NCI-H82 (cell line): ENCODE results near the gene GJA4.

ENCODE experiments used
- DNase-seq: peaks from one replicate; lab custom pipeline; 2025; lab: John Stamatoyannopoulos, UW

GJA4 gene

DNA sequence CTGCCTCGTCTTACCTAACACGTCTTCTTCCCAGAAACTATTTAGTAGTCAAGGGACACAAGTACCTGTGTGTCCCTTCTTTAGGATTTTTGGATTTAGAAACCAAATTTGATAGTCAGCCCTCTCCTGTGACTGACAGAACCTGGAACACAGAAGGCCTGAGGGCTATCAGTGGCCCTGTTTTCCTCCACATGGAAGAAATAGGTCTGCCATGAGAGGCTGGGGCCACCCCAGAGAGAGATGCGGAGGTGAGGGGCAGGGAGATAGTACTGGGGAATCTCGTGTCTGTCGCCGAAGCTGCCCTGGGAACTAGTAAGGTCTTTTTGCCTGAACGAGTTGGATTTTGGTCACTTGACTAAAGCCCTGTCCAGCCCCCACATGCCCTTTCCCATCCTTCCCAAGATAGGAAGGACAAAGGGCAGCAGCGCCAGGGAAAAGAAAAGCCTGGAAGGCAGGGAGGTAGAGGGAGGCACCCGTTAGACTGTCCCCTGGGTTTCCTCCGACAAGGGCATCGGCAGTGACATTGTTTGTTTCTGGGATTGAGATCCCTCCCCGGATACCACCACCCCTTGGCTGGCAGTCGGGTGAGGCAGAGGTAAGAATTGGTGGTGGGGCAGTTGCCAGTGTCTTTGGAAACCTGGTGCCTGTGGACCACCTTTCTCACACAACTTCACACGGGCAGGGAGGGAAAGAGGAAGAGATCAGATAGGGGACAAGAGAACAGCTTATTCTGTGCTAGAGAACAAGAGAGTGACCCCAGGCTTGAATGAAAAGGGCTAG lies 46.9 kb downstream of the GJA4 start:
- DNase-seq = no peak

DNA sequence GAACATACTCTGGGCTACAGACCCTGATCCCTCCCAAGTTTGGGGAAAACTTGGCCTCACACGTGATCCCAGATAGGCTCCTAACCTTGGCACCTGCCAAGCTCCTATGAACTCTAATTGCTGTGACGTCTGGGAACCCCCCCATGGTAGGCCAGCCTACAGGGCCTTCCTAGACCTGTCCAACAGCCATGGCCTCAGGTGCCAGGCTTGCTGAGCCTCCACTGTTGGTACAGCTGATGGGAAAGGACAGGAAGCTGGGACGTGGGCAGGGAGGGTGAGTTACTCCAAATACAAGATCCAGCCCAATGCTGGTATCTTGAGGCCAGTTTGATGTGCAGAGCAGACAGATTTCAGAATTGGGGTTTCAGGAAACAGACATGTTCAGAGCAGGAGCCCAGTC lies 47.6 kb downstream of the GJA4 start:
- no peak for DNase-seq

DNA sequence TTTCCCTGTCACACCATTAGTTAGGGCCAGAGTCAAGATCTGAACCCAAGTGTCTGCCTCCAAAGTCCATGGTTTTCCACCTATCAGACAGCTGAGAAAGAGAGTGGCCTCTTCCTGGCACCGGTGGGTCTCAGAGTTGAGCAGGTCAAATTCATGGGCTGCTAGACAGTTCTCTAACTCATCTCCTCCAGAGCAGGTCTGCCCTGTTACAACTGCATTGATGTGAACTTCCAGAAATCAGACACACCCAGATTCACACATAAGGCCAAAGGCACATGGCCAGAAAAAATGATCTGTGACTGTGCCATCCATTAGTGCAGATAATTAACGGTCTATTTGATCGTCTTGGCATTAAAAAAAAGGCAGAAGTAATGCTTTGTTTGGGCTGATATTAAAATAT lies 49.3 kb downstream of the GJA4 start:
- DNase-seq = no peak

DNA sequence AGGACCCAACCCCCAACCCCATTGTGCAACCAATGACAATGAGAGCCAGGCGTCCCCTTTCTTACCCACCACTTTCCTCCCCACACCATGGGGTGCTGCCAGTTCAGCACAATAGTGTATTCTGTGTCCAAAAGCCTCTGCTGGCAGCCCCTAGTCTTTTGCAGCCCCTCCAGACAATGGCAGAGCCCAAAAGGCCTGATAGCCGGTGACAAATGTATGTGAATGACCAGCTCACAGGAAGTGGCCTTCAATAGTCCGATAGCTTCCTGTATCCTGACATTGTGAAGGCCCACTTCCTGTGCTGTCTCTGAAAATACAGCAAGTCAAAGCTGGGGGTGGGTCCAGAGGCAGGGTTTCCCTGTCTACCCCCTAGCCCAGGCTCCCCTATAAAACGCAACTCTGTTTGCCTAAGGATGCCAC lies 50.2 kb downstream of the GJA4 start:
- DNase-seq = no peak

DNA sequence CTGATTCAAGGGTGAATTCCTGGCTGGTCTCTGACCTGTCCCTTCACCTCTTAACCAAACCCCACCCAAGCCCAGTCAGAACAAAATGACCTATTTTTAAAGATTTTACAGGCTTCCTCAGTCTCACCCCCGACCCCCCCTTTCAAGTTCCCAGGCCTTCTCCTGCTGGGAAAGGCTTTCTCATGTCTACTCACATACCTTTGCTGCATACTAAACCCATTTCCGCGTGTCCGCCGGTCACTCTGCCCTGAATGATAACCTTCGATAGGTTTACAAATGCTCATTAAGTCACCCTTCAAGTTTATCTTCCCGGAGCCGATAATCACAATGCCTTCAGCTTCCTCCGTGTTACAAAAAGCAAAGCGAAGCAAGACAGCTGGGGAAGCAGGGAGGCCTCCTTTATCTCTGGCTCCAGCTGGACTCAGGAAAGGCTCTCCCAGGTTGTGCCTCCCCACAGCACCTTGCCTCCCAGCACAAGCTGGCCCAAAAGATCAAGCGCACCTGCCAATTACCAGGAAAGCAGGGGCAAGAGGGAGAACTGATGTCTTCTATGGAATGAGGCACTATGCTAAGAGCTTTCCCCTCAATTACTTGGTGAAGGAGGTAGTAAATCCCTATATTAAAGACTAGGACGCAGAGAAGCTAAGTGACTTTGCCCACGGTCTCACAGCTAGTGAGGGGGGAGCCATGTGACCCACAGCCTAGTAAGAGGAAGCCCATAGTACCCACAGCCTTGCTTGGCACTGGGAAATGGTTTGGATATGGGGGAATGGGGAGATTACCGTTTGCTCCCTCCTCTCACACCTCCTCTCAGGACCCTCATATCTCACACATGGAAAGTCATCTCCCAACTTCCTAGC lies 50.8 kb downstream of the GJA4 start:
- no peak for DNase-seq

DNA sequence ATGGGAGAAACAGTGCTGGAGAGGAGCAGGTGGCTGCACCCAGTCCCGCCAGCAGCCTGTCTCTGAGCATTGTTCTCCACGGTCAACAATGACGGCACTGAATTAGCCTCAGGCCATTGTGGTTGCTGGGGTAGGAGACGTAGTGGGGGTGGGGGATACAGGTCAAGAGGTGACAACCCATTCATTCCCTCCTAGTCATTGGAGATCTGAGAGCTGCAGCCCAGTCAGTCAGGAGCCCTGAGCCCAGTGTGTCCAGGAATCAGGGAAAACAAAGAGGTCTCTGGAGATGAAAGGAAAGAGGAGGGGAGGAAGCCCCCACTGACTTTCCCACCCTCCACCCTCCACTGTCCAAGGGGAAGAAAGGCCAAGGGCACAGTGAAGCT lies 51.4 kb downstream of the GJA4 start:
- no peak for DNase-seq
